Body of pancreas (tissue), 4 donors: Measurements from ENCODE around the gene BICRA.

Source experiments
- POLR2A ChIP-seq, 3 donors: fragments of 450-650 bp; IDR thresholded peaks; one replicate each; pipeline ENCODE4 v1.6.1; 2016; ENCODE audit warnings: antibody characterized with exemption in 3 of 3, mild to moderate bottlenecking in 2 of 3
- TF ChIP-seq, protein P1 (sequence below), 7 experiments: fragments of 450-650 bp in 4 of 7; fragments of 200-600 bp in 3 of 7; sonication (generic) in 3 of 7; IDR thresholded peaks; one replicate each; pipeline ENCODE4 v1.5.1; 2016 to 2019; ENCODE audit warnings: antibody characterized with exemption in 7 of 7

DNA sequence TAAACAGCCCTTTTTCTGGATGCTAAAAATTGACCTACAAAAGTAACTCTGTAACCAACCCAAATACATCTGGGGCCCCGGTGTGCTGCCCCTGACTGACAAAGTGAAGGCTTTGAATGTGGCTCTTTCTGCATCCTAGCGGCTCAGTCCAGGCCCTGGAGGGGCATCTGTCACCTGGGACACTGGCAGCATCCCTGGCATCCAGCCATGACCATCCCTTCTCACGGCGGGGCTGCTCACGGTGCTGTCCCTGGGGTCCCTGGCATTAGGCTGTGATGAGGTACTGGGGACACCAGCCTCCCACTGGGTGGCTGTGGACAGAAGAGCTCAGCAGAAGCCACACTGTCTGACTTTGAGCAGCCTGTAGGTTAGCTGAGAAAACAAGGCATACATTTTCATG is 34.3 kb downstream of the BICRA start:
- TF ChIP-seq, protein P1, sequence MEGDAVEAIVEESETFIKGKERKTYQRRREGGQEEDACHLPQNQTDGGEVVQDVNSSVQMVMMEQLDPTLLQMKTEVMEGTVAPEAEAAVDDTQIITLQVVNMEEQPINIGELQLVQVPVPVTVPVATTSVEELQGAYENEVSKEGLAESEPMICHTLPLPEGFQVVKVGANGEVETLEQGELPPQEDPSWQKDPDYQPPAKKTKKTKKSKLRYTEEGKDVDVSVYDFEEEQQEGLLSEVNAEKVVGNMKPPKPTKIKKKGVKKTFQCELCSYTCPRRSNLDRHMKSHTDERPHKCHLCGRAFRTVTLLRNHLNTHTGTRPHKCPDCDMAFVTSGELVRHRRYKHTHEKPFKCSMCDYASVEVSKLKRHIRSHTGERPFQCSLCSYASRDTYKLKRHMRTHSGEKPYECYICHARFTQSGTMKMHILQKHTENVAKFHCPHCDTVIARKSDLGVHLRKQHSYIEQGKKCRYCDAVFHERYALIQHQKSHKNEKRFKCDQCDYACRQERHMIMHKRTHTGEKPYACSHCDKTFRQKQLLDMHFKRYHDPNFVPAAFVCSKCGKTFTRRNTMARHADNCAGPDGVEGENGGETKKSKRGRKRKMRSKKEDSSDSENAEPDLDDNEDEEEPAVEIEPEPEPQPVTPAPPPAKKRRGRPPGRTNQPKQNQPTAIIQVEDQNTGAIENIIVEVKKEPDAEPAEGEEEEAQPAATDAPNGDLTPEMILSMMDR (IDR thresholded peaks at IDR 0.05): no peak
- no peak for TF ChIP-seq POLR2A (IDR thresholded peaks at IDR 0.05)
